HG03565 (cell line): ENCODE measurements around the gene SBNO1.

ENCODE experiments used
- ATAC-seq: cut with Tn5 transposase; IDR thresholded peaks from one replicate; pipeline ENCODE4 v1.9.1; 2021; ENCODE audit warnings: mild to moderate bottlenecking, moderate library complexity; ENCODE audit not compliant: unreplicated experiment

Gene SBNO1

DNA sequence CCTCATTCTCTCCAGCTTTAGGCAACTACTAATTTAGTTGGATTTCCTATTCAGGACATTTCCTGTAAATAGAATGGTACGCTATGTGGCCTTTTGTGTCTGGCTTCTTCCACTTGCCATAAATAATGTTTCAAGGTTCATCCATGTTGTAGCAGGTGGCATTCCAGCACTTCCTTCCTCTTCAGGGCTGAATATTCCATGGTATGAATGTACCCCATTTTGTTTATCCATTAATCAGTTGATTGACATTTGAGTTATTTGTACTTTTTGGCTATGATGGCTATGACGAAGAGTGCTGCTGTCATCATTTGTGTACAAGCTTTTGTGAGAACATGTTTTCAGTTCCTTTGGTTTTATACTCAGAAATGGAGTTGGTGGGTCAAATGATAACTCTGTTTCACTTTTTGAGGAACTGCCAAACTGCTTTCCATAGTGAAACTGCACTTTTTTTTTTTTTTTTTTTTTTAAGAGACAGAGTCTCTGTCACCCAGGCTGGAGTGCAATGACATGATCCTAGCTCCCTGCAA is 86.5 kb downstream of the SBNO1 start:
- ATAC-seq = peak; percentile 91

DNA sequence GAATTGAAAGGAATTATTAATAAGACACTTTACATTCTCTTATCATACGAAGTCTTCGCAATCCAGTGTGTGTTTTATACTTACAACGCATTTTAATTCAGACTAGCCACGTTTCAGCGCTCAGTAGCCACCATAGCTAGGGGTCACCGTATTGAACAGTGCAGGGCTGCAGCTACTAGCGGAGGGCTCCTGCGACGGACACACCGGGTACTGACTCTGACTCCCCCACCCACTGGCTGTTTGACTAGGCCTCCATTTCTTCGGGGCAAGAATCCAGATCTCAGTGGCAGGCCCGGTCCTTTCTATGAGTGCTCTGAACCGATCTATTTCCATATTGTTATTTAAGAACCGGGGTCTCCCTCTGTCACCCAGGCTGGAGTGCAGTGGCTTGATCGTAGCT is 91.5 kb downstream of the SBNO1 start:
- no peak for ATAC-seq

DNA sequence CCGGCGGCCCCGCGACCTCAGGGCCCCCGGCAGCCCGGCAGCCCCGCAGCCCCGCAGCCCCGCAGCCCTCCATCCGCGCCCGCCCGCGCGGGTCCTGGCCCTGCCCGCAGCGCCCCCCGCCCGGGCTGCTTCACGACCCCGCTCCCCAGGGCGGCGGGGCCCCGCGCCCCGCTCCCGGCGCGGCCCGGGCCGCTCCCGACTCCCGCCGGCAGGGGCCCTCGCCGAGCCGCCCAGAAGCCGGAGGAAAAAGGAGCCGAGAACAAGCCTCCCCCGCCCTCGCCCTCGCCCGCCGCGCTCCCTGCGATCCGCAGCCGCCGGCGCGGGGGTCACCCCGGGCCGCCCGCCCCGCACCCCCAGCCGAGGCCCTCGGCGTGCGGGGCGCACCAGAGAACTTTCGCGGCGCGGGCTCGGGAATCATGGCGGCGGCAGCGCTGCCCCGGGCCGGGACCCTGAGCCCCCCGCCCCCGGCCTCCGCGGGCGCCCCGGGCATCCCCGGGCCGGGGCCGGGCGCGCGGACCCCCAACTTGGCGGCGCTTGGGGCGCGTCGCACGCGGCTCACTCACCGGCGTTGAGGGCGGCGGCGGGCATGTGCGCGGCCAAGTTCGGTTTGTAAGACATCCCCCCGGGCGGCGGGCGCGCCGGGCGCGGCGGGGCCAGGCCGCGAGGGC is 93.5 kb downstream of the SBNO1 start:
- peak; percentile 33 for ATAC-seq

DNA sequence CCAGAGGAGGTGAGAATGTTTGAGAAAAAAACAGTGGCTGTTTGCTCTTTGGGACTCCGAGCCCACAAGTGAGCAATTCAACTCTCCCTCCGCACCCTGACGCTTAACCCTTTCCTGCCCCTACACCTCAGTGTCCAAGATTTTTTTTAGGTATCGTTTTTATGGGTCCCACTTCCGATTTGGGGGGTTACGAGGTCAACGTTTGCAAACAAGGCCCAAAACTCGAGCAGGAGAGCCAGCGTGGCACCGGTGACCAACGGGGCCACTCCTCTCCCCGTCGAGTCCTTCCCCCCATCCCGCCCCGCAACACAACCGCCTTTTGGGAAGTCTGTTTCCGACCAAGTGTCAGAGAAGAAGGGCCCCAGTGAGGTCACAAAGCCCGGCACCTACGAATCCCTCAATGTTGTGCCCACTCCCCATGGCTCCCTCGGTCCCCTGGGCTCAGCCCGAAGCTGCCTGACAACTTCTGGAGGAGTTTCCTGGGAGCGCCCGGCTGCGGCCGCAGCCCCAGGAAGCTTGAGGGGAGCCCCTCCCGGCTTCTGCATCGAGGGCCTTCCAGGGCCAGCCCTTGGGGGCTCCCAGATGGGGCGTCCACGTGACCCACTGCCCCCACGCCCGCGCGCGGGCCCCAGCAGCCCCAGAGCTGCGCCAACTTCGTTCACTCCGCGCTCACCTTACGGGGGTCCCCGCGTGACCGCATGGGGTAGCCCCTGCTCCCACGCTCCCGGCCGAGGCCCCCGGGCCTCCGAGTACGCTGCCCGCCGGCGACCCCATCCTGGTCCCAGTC is 94.2 kb downstream of the SBNO1 start:
- ATAC-seq = peak; percentile 6

DNA sequence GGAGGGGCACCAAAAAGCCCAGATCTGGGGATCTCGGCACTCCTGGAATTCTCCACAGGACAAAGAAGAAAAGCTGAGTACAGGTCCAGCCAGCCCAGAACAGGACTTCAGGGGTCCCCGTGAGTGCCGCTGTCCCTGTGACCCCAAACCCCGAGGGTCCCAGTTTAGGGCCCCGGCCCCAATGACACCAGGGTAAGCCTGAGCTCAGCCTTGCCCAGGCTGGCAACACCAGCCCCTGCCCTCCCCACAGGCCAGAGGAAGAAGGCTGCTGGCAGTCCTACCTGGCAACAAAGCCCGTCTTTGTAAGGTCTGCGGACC is 94.8 kb downstream of the SBNO1 start:
- ATAC-seq = no peak

DNA sequence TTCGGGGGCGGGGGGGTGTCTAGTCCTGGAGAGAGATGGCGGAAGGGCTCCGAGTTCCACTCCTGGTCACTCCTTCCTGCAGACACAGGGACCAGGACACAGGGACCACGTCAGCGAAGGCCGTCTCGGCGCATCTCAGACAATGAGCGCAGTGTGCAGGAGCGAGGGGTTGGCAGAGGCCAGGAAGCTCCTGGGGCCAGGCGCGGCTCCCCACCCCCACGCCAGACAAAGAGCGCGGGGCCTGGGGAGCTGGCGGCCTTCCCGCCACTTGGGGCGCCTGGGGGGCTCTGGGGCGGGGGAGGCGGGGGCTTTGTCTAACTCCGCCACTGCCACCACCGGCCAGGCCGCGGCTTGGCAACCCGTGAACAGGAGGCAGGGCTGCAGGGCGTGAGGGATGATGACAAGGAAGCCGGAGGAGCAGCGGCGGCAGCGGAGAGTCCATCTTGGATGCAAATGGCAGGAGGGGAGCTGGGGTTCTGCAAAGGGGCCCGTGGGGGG is 95.2 kb downstream of the SBNO1 start:
- ATAC-seq = no peak

DNA sequence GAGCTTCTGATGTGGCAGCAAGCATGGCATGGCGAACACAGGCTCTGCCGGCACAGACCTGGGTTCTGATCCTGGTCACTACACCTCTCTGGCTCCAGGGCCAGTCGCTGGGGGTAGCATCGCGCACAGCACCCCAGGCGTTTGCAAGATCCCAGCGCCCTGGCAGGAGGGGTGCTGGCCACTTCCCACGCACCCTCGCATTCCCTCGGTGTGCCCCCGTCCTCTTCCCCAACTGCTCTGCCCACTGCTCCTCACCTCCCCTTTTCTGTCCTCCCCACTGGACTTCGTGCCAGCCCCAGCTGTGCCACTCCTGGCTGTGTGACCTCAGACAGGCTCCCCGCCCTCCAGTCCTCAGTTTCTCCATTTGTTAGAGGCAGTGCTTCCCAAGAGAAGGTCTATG is 95.8 kb downstream of the SBNO1 start:
- ATAC-seq = no peak

DNA sequence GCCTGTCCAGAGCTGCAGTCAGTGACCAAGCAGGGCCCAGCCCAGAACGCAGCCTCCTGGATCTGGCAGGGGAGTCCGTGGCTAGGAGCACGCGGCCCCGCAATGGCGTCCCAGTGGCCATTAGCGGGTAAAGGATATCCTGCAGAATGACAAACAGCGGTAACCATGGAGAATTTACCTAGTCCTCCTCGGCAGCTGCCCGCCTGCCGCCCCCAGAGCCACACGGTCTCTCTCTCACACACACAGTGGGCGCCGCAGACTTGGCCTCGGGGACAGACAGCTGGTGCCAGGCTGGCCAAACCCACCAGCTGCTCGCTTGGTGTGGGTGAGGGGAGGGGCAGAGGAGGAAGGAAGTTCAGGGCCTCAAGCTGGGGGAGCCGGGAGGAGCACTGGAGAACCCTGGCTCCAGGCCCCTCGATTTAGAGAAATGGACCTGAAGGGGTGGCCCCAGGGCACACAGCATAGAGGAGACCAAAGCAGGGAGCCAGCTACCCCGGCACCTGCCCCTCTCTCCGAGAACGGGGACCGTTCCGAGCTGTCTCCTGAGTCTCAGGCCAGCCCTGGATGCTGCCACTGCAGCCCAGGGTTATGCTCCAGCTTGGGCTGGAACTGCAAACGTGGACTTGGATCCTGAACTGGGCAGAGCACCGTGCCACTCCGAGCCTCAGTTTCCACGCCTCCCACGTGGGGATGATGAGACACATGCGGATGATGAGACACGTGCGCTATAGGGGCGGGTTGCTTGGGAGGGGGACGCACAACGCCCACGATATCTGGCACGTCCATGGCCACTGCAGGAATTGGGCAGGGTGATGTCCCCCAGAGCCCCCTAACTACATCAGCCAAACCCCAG is 96.4 kb downstream of the SBNO1 start:
- no peak for ATAC-seq

DNA sequence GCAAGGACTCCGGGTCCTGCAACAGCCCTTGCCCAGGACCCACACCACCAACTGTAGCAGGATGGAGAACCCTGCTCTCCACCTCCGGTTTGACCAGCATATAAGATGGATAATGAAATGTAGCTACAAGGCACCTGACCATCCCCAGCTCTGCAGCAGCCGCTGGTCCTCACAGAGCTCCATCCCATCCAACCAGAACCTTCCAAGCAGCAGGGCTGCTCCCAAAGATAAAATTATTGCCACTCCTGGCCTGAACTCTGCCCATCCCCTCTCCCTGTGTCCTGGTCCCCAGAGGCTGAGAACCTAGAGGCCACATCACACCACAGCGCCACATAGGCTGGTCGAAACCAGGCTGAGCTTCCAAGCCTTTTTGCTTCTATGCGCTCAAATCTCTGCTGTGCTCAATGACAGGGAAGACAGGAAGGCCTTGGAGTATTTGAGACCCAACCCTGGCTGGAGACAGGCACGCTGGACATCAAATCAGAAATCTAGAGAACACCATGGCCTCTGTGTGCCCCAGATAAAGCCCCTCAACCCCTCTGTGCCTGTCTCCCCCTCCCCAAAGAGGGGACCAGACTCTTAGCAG is 97.2 kb downstream of the SBNO1 start:
- ATAC-seq = no peak

DNA sequence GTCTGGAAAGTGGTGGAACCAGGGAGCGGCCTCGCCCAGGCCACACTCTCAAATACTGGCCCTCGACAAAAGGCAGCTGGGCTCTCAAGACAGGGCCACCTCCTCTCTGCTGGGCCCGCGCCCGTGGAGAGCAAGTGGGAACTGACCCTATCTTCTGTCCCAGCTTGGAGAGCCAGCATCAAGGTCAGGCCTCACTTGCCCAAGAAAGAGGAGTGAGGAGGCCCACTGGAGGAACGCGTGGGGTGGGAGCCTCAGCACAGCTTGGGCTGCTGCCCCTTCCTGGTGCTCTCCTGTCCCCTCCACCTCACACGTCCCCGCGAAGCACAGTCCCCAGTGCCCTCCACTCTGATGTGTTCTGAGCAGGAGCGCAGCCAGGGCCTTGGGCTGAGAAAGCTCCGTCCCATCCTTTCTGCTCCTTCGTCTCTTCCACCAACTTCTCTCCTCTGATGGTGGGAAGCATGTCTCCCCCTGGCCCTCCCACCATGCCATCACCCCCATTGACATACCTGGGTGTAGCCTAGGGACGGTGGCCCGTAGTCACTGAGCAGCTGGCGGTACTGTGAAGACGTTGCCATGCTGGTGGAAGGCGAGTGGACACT is 97.9 kb downstream of the SBNO1 start:
- no peak for ATAC-seq

DNA sequence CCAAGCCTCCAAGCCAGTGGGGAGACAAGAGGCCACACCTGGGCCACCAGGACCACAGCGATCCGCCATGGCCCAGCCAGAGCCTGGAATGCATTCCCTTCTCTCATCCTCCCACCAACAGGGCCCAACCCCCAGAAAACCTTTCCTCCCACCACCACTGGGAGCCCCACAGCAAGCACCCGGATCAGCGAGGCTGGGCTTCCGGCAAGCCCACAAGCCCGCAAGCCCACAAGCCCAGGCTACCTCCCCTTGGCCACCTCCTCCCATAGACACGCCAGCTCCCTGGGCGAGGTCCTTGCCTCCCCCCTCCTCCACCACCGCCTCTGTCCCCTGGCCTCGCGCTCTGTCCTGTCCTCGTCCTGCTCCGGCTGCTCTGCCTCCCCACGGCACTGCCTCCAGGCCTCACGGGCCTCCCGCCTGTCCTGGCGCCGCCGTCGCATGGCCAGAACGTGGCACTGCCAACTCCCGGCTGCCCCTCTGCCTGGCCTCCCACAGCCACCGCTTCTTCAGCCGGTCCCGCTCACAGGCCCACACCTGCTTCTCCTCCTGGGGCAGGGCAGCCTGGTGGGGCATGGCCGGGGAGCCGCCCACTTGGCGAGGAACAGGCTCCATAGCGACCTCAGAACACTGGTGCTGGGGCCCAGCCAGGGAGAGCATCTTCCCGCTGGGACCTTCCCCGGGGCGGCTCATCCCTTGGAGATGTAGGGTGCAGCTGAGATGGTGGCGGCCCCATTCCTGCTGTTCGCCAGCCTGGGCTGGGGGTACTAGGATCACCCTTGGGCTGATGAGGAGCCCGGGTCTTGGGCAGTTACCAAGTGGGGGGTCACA is 98.6 kb downstream of the SBNO1 start:
- ATAC-seq = no peak

DNA sequence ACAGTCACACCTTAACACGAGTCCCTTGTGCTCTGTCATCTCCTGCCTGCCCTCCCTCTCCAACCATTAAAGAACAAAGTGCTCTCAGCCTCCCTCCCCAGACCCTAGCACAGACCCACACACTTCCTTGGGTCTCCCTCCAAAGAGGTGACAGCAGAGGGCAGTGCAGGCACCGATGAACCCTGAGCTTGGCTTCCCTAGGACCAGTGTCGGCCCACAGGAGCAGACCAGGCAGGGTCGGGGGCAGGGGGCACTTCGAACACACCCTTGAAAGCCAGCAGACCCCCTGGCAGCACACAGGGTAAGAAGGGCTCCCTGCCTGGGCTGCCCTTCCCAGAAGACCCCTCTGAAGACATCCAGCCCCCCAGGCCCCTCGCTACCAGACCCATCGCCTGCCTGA is 100.0 kb downstream of the SBNO1 start:
- no peak for ATAC-seq

DNA sequence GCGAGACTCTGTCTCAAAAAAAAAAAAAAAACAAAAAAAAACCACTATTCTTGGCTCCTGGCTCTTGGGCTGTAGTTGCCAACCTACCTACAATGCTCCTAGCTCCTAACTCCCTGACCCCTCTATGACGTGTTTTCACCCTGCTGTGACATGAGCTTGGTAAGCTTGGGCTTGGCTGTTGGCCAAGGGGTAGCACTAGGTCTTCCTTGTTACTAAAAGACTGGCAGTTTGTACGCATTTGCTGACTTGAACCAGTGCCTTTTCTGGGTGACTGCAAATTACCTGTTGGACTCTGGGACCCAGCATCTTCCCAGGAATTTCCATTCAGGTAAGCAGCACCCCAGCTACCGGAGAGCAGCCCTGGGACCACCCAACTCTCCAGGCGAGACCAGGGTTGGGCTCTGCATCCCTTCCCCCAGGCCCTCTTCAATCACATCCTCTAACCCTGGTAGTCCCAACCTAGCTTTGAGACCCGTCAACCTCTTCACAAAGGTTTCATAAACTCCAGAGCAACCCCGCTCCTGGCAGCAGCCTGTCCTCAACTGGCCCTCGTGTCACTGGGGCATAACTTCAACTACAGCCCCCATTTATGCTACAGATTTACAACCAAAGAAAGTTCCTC is 101.3 kb downstream of the SBNO1 start:
- no peak for ATAC-seq

DNA sequence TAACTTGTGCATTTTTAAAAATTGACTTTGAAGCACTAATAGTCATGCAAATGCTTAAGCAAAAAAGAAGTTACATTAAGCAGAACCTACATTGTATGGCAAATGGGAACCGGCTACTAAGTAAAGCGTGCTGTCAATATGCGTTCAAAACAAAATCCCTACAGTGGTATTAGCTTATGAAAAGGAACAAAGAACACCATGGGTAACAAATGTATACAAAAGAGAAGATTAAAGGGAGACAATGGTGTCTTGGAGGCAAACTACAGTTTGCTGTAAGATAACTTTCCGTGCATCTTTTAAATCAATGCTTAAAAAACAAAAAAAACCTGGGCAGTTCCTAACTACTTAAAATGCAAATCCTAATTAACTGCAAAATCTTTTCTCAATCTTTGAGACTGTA is 103.5 kb downstream of the SBNO1 start:
- no peak for ATAC-seq

DNA sequence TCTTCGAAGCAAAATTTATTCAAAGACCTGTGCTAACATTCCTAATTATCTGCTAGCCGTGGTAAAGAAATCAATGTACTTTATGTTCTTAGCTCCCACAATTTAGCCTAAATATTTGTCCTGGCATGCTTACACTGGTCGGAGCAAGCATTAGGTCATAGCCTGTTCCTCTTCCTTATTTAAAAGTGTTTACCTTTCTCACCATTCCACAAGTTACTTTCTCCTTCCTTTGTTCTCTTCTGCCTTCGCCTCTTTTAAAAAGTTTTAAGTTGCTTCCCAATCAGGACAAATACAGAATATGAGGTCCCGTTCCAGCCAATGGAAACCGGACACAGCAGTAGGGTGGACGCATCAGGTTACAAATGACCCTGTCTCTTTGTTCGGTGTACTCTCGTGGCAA is 104.6 kb downstream of the SBNO1 start:
- ATAC-seq = no peak

DNA sequence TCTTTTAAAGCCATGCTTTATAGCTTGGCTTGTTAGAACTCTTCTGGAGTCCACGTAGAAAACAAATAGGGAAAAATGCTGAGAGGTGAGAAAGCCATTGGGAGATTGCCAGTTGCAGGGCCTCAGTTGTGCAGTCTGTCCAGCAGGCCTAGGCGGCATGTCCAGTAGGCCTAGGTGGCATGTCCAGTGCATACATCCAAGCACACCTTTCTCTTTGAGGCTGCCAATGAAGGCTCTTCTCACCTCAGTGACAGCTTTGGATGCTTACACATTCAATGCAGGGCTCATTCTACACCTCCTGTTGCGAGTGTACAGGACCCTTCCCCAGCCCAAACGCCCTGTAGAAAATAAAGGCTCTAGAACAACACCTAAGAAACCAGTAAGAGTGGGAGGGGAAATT is 106.1 kb downstream of the SBNO1 start:
- ATAC-seq = no peak

DNA sequence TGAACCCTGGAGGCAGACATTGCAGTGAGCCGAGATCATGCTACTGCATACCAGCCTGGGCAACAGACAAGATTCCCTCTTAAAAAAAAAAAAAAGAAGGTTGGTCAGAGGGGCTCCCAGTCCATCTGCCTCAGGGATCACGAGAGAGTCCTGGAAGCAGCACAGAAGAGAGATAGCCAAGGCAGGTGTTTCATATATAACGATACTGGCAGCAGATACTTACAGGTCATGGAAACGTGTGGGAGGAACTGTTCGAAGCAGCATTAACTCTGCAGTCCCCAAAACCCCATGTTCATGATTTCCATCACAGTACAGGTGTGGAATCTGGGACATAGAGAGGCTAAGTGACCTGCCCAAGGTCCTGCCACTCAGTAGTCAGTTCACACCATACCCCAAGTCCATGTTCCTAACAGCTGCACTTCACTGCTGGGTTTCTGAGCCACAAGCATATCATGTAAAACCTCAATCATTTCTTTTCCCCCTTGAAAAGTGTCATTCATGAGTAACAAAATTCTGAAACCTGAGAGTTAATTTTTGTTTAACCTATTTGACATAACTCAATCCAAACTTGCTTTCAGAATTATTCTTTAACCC is 109.7 kb downstream of the SBNO1 start:
- no peak for ATAC-seq

DNA sequence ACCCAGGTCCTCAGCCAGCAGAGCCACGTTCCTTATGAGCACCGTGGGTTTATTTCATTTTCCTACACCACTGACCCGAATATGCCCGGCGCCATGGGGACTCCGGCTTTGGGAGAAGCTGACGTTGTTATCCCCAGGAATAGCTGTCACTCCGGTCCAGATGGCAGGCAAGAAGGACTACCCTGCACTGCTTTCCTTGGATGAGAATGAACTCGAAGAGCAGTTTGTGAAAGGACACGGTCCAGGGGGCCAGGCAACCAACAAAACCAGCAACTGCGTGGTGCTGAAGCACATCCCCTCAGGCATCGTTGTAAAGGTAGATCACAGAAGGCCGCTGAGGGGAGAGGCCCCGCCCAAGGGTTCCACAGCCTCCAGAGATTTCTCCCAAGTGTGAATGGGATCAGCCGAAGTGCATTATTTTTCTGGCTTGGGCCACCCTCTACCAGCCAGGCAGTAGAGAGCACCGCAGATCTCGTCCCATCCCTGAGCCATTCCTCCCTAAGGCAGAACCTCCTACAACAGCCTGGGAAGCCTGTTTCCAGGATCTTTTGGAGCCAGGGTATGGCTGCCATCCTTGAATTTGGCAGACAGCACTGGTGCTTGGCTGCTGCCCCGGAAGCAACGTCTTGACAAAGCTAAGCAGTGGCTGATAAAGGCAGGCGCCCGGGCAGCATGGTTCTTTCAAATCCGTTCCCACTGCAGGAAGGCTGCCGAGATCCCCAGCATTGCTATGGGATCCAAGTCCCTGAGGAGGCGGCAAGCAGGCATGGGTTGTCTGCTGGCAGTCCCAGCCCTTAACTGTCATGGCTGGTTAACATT is 110.8 kb downstream of the SBNO1 start:
- no peak for ATAC-seq
